Measurements from ENCODE around the gene ACAP1. TPM values are rescaled to one million over a fixed set of nuclear protein-coding genes. Genes with fewer than 3 reads are reported as not detected.
A peak's percentile ranks its signal among the peaks of the same experiment; 100 is the strongest.

The ACAP1 gene
- total RNA-seq, 1 donor from 2014 or later = 3.6 TPM

DNA sequence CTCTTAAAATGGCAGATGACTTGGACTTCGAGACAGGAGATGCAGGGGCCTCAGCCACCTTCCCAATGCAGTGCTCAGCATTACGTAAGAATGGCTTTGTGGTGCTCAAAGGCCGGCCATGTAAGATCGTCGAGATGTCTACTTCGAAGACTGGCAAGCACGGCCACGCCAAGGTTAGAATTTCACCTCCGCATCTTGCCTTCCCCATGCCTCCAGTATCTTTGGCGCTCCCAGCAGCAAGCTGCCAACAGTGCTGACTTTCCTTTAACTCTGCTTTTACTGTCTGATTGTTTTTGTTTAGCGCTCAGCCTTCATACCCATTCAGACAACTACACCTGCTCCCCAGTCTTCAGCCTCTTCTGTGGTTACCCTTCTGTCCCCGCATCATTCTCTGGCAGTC lies 26.7 kb upstream of the ACAP1 start:
- Histone ChIP-seq H3K27me3 (ENCODE audit: control insufficient read depth, insufficient read depth, low read length) (no peaks in the 10 kb centered on the region), H3K36me3 (ENCODE audit: control insufficient read depth, insufficient read depth, low read length) (peaks cover 10% of the 10 kb centered on the region), H3K4me3 (ENCODE audit: low read depth, low read length) (no peak overlapping the region)
- DNase-seq (ENCODE audit: low read depth) = no peak
- TF ChIP-seq CTCF (IDR thresholded peaks at IDR 0.05; ENCODE audit: insufficient read depth, low read length, poor library complexity, severe bottlenecking) = no peak

DNA sequence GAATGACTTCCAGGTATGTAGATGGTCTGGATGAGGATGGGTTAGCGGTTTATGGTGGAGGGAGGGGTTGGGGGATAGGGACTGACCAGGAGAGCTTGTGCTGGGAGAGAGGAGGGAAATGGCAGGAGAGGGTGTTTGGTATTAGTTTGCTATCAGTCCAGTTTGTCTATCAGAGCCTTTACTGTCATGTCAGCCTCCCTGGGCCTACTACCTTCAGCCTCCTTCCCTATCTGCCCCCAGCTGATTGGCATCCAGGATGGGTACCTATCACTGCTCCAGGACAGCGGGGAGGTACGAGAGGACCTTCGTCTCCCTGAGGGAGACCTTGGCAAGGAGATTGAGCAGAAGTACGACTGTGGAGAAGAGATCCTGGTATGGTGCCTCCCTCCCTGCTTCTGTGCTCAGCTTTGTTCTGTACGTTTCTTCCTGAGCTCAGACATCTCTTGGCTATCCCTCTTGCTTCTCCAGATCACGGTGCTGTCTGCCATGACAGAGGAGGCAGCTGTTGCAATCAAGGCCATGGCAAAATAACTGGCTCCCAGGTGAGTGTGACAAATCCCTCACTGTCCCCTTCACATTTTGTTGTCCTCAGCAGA lies 25.1 kb upstream of the ACAP1 start:
- H3K36me3 ChIP-seq (ENCODE audit: control insufficient read depth, insufficient read depth, low read length) = peaks cover 10% of the 10 kb centered on the region

GRCh38 chr17:7312432-7313087 lies 23.8 kb upstream of the ACAP1 start:
- DNase-seq (ENCODE audit: low read depth) = no peak
- no peak overlapping the region for H3K4me3 ChIP-seq (ENCODE audit: low read depth, low read length)
- H3K36me3 ChIP-seq (ENCODE audit: control insufficient read depth, insufficient read depth, low read length) = peaks cover 10% of the 10 kb centered on the region
- H3K27me3 ChIP-seq (ENCODE audit: control insufficient read depth, insufficient read depth, low read length) = no peaks in the 10 kb centered on the region
- no peak for TF ChIP-seq CTCF (IDR thresholded peaks at IDR 0.05; ENCODE audit: insufficient read depth, low read length, poor library complexity, severe bottlenecking)

More for the DNA sequence above, 25.1 kb upstream of the ACAP1 start:
- no peak for TF ChIP-seq CTCF (IDR thresholded peaks at IDR 0.05; ENCODE audit: insufficient read depth, low read length, poor library complexity, severe bottlenecking)
- DNase-seq (ENCODE audit: low read depth) = no peak
- Histone ChIP-seq H3K4me3 (ENCODE audit: low read depth, low read length) (no peak overlapping the region), H3K27me3 (ENCODE audit: control insufficient read depth, insufficient read depth, low read length) (no peaks in the 10 kb centered on the region)

GRCh38 chr17:7313088-7313889 lies 23.0 kb upstream of the ACAP1 start:
- TF ChIP-seq CTCF (IDR thresholded peaks at IDR 0.05; ENCODE audit: insufficient read depth, low read length, poor library complexity, severe bottlenecking) = no peak
- Histone ChIP-seq H3K36me3 (ENCODE audit: control insufficient read depth, insufficient read depth, low read length) (peaks cover 10% of the 10 kb centered on the region), H3K4me3 (ENCODE audit: low read depth, low read length) (no peak overlapping the region), H3K27me3 (ENCODE audit: control insufficient read depth, insufficient read depth, low read length) (no peaks in the 10 kb centered on the region)
- no peak for DNase-seq (ENCODE audit: low read depth)

GRCh38 chr17:7313890-7314718 lies 22.2 kb upstream of the ACAP1 start:
- H3K36me3 ChIP-seq (ENCODE audit: control insufficient read depth, insufficient read depth, low read length) = peaks cover 10% of the 10 kb centered on the region
- H3K4me3 ChIP-seq (ENCODE audit: low read depth, low read length) = peak overlapping the region; percentile 69
- DNase-seq (ENCODE audit: low read depth) = no peak

More at GRCh38 chr17:7313890-7314718, 22.2 kb upstream of the ACAP1 start:
- no peak for TF ChIP-seq CTCF (IDR thresholded peaks at IDR 0.05; ENCODE audit: insufficient read depth, low read length, poor library complexity, severe bottlenecking)
- H3K27me3 ChIP-seq (ENCODE audit: control insufficient read depth, insufficient read depth, low read length) = no peaks in the 10 kb centered on the region

Measured in kidney epithelial cell (primary cell).